H1 (cell line): ENCODE results near the gene MORN5.

Experiments
- ASH2L ChIP-seq: fragments of 200-600, 300-600 bp; sonication (generic); IDR thresholded peaks from one replicate; pipeline ENCODE4 v1.7.1; 2017; ENCODE audit warnings: low read length
- BRCA1 ChIP-seq: IDR thresholded peaks from 2 replicates; pipeline ENCODE4 v1.6.1; 2012; ENCODE audit warnings: low read depth, low read length, improper control_type of control experiment
- CTCF ChIP-seq, 3 experiments: IDR thresholded peaks; 1 replicate in 2 of 3; 2 replicates in 1 of 3; pipeline versions ENCODE4 v1.5.1 to v1.6.1; 2011; ENCODE audit warnings: low read length in 3 of 3, mild to moderate bottlenecking in 3 of 3, inconsistent platforms in 2 of 3, low read depth in 1 of 3, moderate library complexity in 1 of 3; ENCODE audit not compliant: insufficient read depth in 1 of 3; ENCODE audit errors: control extremely low read depth in 1 of 3
- EZH2 ChIP-seq: fragments of 200-600 bp; sonication (generic); IDR thresholded peaks from 2 replicates; pipeline ENCODE4 v1.7.1; 2012; ENCODE audit warnings: low read depth, mild to moderate bottlenecking, moderate library complexity, low read length, inconsistent platforms; ENCODE audit not compliant: severe bottlenecking
- JUND ChIP-seq: IDR thresholded peaks from 2 replicates; pipeline ENCODE4 v1.6.1; 2011; ENCODE audit warnings: mild to moderate bottlenecking, improper control_type of control experiment, low read length
- POLR2A ChIP-seq, 2 experiments: IDR thresholded peaks; 1 replicate in 1 of 2; 2 replicates in 1 of 2; pipeline ENCODE4 v1.6.1; 2011; ENCODE audit warnings: low read depth in 2 of 2, low read length in 2 of 2, mild to moderate bottlenecking in 2 of 2; ENCODE audit errors: control extremely low read depth in 1 of 2
- POLR2AphosphoS5 ChIP-seq: IDR thresholded peaks from 2 replicates; pipeline ENCODE4 v1.6.1; 2011; ENCODE audit warnings: low read depth, low read length
- SIN3A ChIP-seq, 2 experiments: IDR thresholded peaks in 1 of 2; conservative IDR thresholded peaks in 1 of 2; 2 replicates each; pipeline ENCODE4 v1.6.1; 2011 to 2012; ENCODE audit warnings: low read length in 2 of 2, improper control_type of control experiment in 1 of 2, low read depth in 1 of 2, mild to moderate bottlenecking in 1 of 2
- SP4 ChIP-seq: IDR thresholded peaks from 2 replicates; pipeline ENCODE4 v1.6.1; 2012; ENCODE audit warnings: low read length, inconsistent platforms
- TAF1 ChIP-seq: IDR thresholded peaks from 2 replicates; pipeline ENCODE4 v1.6.1; 2011; ENCODE audit warnings: mild to moderate bottlenecking, low read depth, low read length
- TAF7 ChIP-seq: optimal IDR thresholded peaks from 2 replicates; pipeline ENCODE3; 2011; ENCODE audit warnings: low read depth, mild to moderate bottlenecking, inconsistent platforms, low read length, moderate library complexity, borderline replicate concordance
- TEAD4 ChIP-seq: IDR thresholded peaks from 2 replicates; pipeline ENCODE4 v1.6.1; 2012; ENCODE audit warnings: low read depth, low read length, inconsistent platforms, mixed read lengths
- TF ChIP-seq, protein P1 (sequence below): IDR thresholded peaks from 2 replicates; pipeline ENCODE4 v1.6.1; 2012; ENCODE audit warnings: inconsistent platforms

- TF ChIP-seq CTCF (IDR thresholded peaks at IDR 0.05; ENCODE audit: control extremely low read depth in 1 of 3, insufficient read depth in 1 of 3, low read depth in 1 of 3, low read length in 3 of 3) = no peak
- TF ChIP-seq POLR2A (IDR thresholded peaks at IDR 0.05; ENCODE audit: control extremely low read depth in 1 of 2, low read depth in 2 of 2, low read length in 2 of 2) = no peak
- no peak for TF ChIP-seq JUND
- TF ChIP-seq POLR2AphosphoS5 = no peak
- no peak for TF ChIP-seq BRCA1
- no peak for TF ChIP-seq EZH2
- no peak for TF ChIP-seq TAF7
- no peak for TF ChIP-seq SP4
- TF ChIP-seq ASH2L = no peak
- no peak for TF ChIP-seq TEAD4
- TF ChIP-seq SIN3A (conservative IDR thresholded peaks at IDR 0.05 in 1 of 2, IDR thresholded peaks at IDR 0.05 in 1 of 2; ENCODE audit: low read depth in 1 of 2, low read length in 2 of 2) = no peak
- TF ChIP-seq TAF1 = no peak
- TF ChIP-seq, protein P1, sequence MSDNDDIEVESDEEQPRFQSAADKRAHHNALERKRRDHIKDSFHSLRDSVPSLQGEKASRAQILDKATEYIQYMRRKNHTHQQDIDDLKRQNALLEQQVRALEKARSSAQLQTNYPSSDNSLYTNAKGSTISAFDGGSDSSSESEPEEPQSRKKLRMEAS = no peak
Observed at GRCh38 chr9:122190597-122191381, 31.1 kb downstream of the MORN5 start.
